D721Med (cell line): ENCODE measurements around the gene MAP7.

Source experiments
- DNase-seq: peaks from one replicate; pipeline ENCODE4 v3.0.0; 2011; ENCODE audit warnings: low spot score; ENCODE audit not compliant: insufficient read length
- FAIRE-seq: peaks from 2 replicates; lab custom pipeline; 2011; peaks lifted over from hg19 to GRCh38; lab: Jason Lieb, UNC
- CTCF ChIP-seq: IDR thresholded peaks from 2 replicates; pipeline ENCODE4 v1.5.1; 2012; ENCODE audit warnings: mild to moderate bottlenecking, control low read depth; ENCODE audit not compliant: insufficient read depth; ENCODE audit errors: missing control alignments

The MAP7 gene

DNA sequence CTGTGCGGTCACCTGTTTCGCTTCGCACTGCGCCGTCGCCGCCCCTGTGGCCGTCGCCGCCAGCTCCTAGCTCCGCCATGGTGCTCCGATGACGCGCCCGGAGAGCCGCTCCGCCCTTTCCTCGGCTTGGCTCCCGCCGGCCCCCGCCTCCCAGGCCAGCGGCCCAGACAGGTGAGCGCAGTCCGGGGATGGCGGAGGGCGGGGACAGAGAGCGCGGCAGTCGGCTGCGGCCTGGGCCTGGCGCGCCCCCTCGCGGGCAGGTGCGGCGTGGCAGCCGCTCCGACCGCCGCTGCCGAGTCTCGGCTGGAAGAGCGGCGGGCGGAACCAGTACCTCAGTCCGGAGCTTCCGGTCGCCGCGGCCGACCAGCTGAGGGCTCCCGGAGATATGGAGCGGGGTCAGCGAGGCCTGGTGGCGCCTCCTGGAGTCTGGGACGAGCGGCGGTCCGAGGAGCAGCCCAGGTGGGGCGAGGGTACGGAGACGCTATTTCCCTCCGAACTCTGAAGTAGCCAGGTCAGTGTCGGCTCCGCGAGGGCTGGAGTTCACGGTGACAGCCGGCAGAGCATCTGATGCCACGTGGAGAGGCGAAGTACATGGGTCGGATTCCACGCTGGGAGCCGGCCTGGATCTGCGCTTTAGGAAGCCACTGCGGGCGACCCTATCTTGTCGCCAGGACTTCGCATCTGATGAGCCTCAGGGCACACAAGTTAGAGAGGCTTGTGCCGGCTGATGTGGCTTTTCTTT, at the start of gene MAP7:
Gene MAP7, minus strand, starts transcription at position 93 of the 742 bp plus-strand sequence. Its CDS starts 14 bp downstream, at position 79.
- peak; percentile 72 for DNase-seq
- FAIRE-seq: no peak
- peak; percentile 69 for TF ChIP-seq CTCF

DNA sequence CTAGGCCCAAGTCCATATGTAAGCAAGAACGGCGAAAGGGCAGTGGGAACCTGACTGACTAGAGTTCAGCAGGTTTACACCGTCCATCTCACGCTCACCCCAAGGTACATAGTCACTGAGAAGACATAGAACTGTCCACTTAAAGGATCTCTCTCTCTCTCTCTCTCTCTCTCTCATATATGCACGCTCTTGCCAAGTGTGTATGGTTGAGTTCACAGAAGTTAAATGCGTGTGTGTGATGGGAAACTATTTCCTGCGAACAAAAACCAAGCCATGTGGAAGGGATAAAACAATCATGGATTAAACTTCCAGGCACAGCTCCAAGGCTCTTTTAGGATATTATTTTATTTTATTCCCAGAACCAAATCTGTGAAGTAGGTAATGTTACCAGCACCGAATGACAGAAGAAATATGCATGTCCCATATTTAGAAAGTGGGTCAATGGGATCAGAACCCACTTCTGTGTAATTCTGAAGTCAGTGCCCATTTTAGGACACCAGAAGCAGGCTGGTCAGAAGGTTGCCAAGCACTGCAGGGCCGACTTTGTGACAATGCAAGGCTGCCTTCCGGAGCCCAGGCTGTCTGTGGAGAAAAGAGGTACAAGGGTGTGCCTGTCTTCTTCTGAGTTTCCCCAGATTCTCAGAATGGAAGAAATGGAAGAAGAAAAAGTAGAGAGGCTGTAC, 49.2 kb upstream of the MAP7 start:
- FAIRE-seq (no peak), DNase-seq (no peak)
- TF ChIP-seq CTCF: no peak

- TF ChIP-seq CTCF: no peak
- DNase-seq: no peak
- FAIRE-seq: no peak
These were observed 47.8 kb upstream of the MAP7 start for GRCh38 chr6:136598048-136598447.

DNA sequence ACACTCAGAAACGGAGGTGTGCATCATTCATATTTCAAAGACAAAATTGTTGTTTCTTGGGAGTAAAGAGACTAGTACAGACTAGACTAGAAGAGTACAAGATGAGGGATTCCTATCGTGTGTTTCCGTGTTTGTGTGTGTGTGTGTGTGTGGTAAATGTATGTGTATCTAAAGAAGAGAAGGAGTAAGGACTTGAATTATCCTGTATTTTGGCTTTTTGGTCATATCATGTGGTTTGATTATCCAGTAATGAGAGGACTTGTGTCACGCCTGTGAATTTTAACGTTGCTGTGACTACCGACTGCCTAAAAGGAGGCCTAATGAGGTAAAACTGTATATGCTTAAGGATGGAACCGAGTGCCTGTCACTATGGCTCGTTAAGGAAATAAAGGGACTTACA, 44.4 kb upstream of the MAP7 start:
- DNase-seq (no peak), FAIRE-seq (no peak)
- no peak for TF ChIP-seq CTCF

DNA sequence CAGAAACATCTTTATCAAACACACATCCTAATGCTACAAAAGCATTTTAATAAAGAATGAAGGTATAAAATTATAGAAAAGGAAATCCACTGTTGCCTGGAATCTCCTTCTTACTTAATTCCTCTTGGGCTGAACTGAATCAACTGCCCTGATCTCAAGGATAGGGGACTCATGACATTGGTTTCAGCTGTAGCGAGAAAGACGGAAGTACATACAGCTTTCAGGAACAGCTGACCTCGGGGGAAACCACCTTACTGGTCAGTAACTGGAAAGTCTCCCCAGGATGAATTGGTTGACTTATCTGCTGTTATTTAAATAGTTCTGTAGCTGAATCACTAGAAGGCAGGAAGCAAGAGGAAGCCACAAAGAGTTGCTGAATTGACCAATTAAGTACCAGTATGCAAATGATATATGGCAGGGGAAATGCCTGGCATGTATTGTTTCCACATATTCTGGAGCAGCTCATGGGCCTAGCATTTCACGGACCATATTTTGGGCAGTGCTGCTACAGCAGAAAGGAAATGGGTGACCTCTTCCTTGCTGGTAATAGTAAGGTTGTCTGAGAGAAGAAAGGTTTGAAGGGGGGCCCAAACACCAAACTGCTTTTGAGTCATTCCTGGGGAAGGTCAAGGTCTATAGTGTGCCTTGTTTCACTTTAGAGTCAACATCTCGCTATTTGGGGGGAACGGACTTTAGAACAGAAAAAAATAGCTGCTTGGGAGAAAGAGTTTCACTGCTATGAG, 43.7 kb upstream of the MAP7 start:
- FAIRE-seq: no peak
- no peak for TF ChIP-seq CTCF

DNA sequence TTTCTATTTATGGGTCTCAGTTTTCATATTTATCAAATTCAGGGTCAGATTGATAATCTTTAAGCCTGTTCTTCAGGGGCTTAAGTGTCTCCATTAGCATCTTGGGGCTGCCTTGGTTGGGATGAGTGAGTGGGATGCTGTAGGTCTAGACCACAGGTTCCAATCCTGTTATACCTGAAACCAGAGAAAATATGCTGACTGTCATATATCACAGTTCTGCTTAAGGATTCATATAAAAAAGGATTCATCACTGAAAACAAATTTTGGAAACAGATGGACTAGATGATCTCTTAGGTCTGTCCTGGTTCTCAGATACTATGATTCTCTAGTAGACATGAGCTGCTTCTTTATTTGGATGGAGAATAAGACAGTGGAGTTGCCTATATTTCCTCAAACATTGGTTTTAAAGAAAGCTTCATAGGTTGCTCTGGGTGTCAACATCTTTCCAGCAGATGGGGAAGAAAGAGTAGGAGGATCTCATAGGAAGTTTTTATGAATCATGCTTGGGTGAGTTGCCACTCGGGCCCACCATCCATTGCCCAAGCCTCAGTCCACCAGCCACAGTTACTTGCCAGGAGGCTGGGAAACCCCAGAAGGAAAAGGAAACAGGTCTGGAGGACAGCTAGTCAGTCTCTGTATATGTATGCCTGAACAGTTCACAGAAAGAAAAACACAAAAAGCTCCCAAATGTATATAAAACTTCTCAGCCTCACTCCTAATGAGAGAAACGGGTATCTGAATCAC, 42.9 kb upstream of the MAP7 start:
- no peak for FAIRE-seq
- no peak for TF ChIP-seq CTCF
- DNase-seq: no peak

More for the DNA sequence above, 43.7 kb upstream of the MAP7 start:
- DNase-seq: no peak
